HG03039 (cell line): ENCODE results near the gene CEACAM7.

Experiments used
- ATAC-seq: cut with Tn5 transposase; IDR thresholded peaks from one replicate; pipeline ENCODE4 v1.9.1; 2021; ENCODE audit warnings: mild to moderate bottlenecking, moderate library complexity; ENCODE audit not compliant: unreplicated experiment

Gene CEACAM7

GRCh38 chr19:41700381-41701195 lies 12.5 kb upstream of the CEACAM7 start:
- ATAC-seq = no peak

GRCh38 chr19:41699968-41700323 lies 11.9 kb upstream of the CEACAM7 start:
- ATAC-seq = no peak

- no peak for ATAC-seq
These were observed 11.3 kb upstream of the CEACAM7 start for GRCh38 chr19:41699231-41699967.

- no peak for ATAC-seq
These were observed 10.7 kb upstream of the CEACAM7 start for GRCh38 chr19:41698746-41699230.

- ATAC-seq = no peak
These were observed 9.3 kb upstream of the CEACAM7 start for GRCh38 chr19:41697198-41697855.

- no peak for ATAC-seq
These were observed 8.5 kb upstream of the CEACAM7 start for GRCh38 chr19:41696402-41697197.

GRCh38 chr19:41695745-41696144 lies 7.7 kb upstream of the CEACAM7 start:
- no peak for ATAC-seq

- ATAC-seq = no peak
These were observed 7.0 kb upstream of the CEACAM7 start for GRCh38 chr19:41694831-41695635.

GRCh38 chr19:41694196-41694595 lies 6.1 kb upstream of the CEACAM7 start:
- ATAC-seq = no peak

GRCh38 chr19:41691268-41691970 lies 3.3 kb upstream of the CEACAM7 start:
- ATAC-seq = no peak

GRCh38 chr19:41690801-41691065 lies 2.7 kb upstream of the CEACAM7 start:
- no peak for ATAC-seq

GRCh38 chr19:41689993-41690800 lies 2.1 kb upstream of the CEACAM7 start:
- ATAC-seq = no peak

GRCh38 chr19:41688687-41689086 lies 617 bp upstream of the CEACAM7 start:
- no peak for ATAC-seq

- no peak for ATAC-seq
These were observed 651 bp downstream of the CEACAM7 start for GRCh38 chr19:41687419-41687818.

GRCh38 chr19:41682437-41682836 lies 5.6 kb downstream of the CEACAM7 start:
- ATAC-seq = no peak

- ATAC-seq = no peak
These were observed 16.6 kb downstream of the CEACAM7 start for GRCh38 chr19:41671486-41671885.

- no peak for ATAC-seq
These were observed 17.3 kb downstream of the CEACAM7 start for GRCh38 chr19:41670755-41671154.

- ATAC-seq = no peak
These were observed 19.8 kb downstream of the CEACAM7 start for GRCh38 chr19:41668315-41668714.

GRCh38 chr19:41666075-41666474 lies 22.0 kb downstream of the CEACAM7 start:
- no peak for ATAC-seq
